Right lobe of liver (tissue), 6 donors: Measurements from ENCODE around the gene UBA3. TPM values are rescaled to one million over a fixed set of nuclear protein-coding genes. Genes with fewer than 3 reads are reported as not detected.

ENCODE experiments used
- ATAC-seq, 4 donors: fragments of 200-7000 bp; cut with Tn5 transposase; one replicate each; pipeline ENCODE4 v1.9.1; 2020; ENCODE audit warnings: mild to moderate bottlenecking in 4 of 4, moderate library complexity in 4 of 4
- DNase-seq, 3 donors: peaks; one replicate each; pipeline ENCODE4 v3.0.0-alpha.2; 2020
- H3K27ac ChIP-seq, 3 donors: fragments of 200-600 bp; one replicate each; pipeline ENCODE4 v1.8.0; 2022
- H3K27me3 ChIP-seq, 2 donors: fragments of 200-600 bp; one replicate each; pipeline ENCODE4 v1.8.0; 2022
- H3K36me3 ChIP-seq, 4 donors: fragments of 200-600 bp; sonication (generic) in 1 of 4; one replicate each; pipeline versions ENCODE4 v1.5.1 to v1.8.0; 2017 to 2022; ENCODE audit warnings: control low read depth in 1 of 4
- H3K4me1 ChIP-seq, 4 donors: fragments of 200-600 bp; sonication (generic) in 1 of 4; one replicate each; pipeline versions ENCODE4 v1.5.1 to v1.8.0; 2017 to 2022; ENCODE audit warnings: control low read depth in 1 of 4
- H3K4me3 ChIP-seq, 3 donors: fragments of 200-600 bp; one replicate each; pipeline ENCODE4 v1.8.0; 2022
- H3K9me3 ChIP-seq, 4 donors: fragments of 200-600 bp; sonication (generic) in 1 of 4; one replicate each; pipeline versions ENCODE4 v1.5.1 to v1.8.0; 2017 to 2022; ENCODE audit warnings: control low read depth in 1 of 4
- CTCF ChIP-seq, 4 donors: fragments of 200-600 bp in 3 of 4; fragments of 450-650 bp in 1 of 4; IDR thresholded peaks; one replicate each; pipeline versions ENCODE4 v1.5.1 to v1.8.0; 2016 to 2022; ENCODE audit warnings: antibody characterized with exemption in 4 of 4, mild to moderate bottlenecking in 2 of 4
- POLR2A ChIP-seq: fragments of 450-650 bp; IDR thresholded peaks from one replicate; pipeline ENCODE4 v1.6.1; 2017; ENCODE audit warnings: antibody characterized with exemption, mild to moderate bottlenecking
- WGBS: methylation state at CpG from one replicate; pipeline ENCODE4 v1.1.6; 2018; ENCODE audit warnings: low coverage, low lambda C conversion rate; ENCODE audit not compliant: insufficient coverage; ENCODE audit errors: missing lambda C conversion rate; 5-methylcytosine and 5-hydroxymethylcytosine counted together
- intact Hi-C, 2 donors: fragments of 100-400 bp; cut with DNase I; formaldehyde crosslinking; loops; one replicate each; pipeline versions ENCODE4 v1.11.2 to v1.14.1; 2022
- total RNA-seq, 6 experiments: library from RNA; depleted of rRNA in 2 of 6; stranded (reverse); fragments of >200 nt in 2 of 6; fragmentation: NEBNext Ultra II Directional in 3 of 6; extraction: Animal tissue kit (Norgen Biotek cat#: 25700) in 3 of 6; gene quantifications; one replicate each; pipeline versions ENCODE4 v1.1.0 to v1.2.4, GENCODE V29; 2016 to 2023
- donor health status: DM: no; HTN: yes; CAD: no.
- donor health status: DM: no; HTN: no; CAD: no.
- donor health status: DM: no; HTN: no; CAD: no.
- donor health status: DM: no; HTN: yes; CAD: no.
- donor health status: DM: no; HTN: yes; CAD: no.

UBA3 gene
- total RNA-seq, 6 experiments from 2014 or later = 17.2 to 27.3 (median 20.3) TPM

- Histone ChIP-seq H3K9me3 (no peaks in the 10 kb centered on the region), H3K27me3 (no peaks in the 10 kb centered on the region), H3K36me3 (no peaks in the 10 kb centered on the region), H3K27ac (peak within 1 kb of the TSS; percentile 88 to 93 (median 89)), H3K4me1 (peaks cover 0 to 42% (median 13%) of the 10 kb centered on the region in 4 donors), H3K4me3 (peak within 1 kb of the TSS; percentile 71 to 98 (median 87))
- DNase-seq (peak; percentile 94 to 95 (median 95)), ATAC-seq (peak; percentile 73 to 83 (median 80))
- WGBS = 1% methylated on average over 29 of the region's 32 CpGs
- intact Hi-C loops = no loop called here
- TF ChIP-seq CTCF (IDR thresholded peaks at IDR 0.05) = no peak
- TF ChIP-seq POLR2A = peak; percentile 65
These were observed 4.4 kb upstream of the UBA3 start, which contains the start of gene ARL6IP5 for GRCh38 chr3:69084326-69085167. Gene ARL6IP5 (plus strand): TSS chr3:69084937. CDS start chr3:69085048, 111 bp downstream.

- TF ChIP-seq CTCF (IDR thresholded peaks at IDR 0.05) (no peak), POLR2A (no peak)
- ATAC-seq (peak in 1 of 4 donors; percentile 3), DNase-seq (no peak)
- peaks cover 0 to 49% (median 12%) of the 10 kb centered on the region in 4 donors for H3K4me1 ChIP-seq
- H3K9me3 ChIP-seq = no peaks in the 10 kb centered on the region
- no peak overlapping the region for H3K4me3 ChIP-seq
- H3K27me3 ChIP-seq = no peaks in the 10 kb centered on the region
- no peaks in the 10 kb centered on the region for H3K36me3 ChIP-seq
- intact Hi-C loops = no loop called here
- H3K27ac ChIP-seq = peak overlapping the region in 1 of 3 donors; percentile 35
These were observed 2.6 kb upstream of the UBA3 start for GRCh38 chr3:69082805-69083204.

GRCh38 chr3:69082361-69082760, 2.2 kb upstream of the UBA3 start:
- Histone ChIP-seq H3K27me3 (no peaks in the 10 kb centered on the region), H3K9me3 (no peaks in the 10 kb centered on the region), H3K4me3 (no peak overlapping the region), H3K4me1 (peaks cover 0 to 45% (median 12%) of the 10 kb centered on the region in 4 donors), H3K36me3 (no peaks in the 10 kb centered on the region), H3K27ac (peak overlapping the region in 1 of 3 donors; percentile 35)
- DNase-seq (no peak), ATAC-seq (no peak)
- WGBS = 58% methylated on average over 1 of the region's 2 CpGs
- TF ChIP-seq CTCF (IDR thresholded peaks at IDR 0.05) (no peak), POLR2A (no peak)
- intact Hi-C loops = no loop called here

- DNase-seq = no peak
- peaks cover 0 to 39% (median 10%) of the 10 kb centered on the region in 4 donors for H3K4me1 ChIP-seq
- ATAC-seq = no peak
- H3K36me3 ChIP-seq = no peaks in the 10 kb centered on the region
- intact Hi-C loops = no loop called here
- H3K27ac ChIP-seq = no peak overlapping the region
- no peaks in the 10 kb centered on the region for H3K27me3 ChIP-seq
- 85% methylated on average over 5 of the region's 5 CpGs for WGBS
- no peak for TF ChIP-seq CTCF (IDR thresholded peaks at IDR 0.05)
- no peak for TF ChIP-seq POLR2A
- no peaks in the 10 kb centered on the region for H3K9me3 ChIP-seq
- no peak overlapping the region for H3K4me3 ChIP-seq
These were observed 1.6 kb upstream of the UBA3 start for GRCh38 chr3:69081583-69082262.
